GM10266 (cell line): Measurements from ENCODE around the gene ANKS1B.

Experiments
- DNase-seq: peaks from one replicate; pipeline ENCODE4 v3.0.0; 2012; ENCODE audit errors: extremely low spot score
- CTCF ChIP-seq: IDR thresholded peaks from 2 replicates; pipeline ENCODE4 v1.5.1; 2012; ENCODE audit warnings: mild to moderate bottlenecking, low read depth; ENCODE audit not compliant: control insufficient read depth, insufficient read depth; ENCODE audit errors: missing control alignments

The ANKS1B gene

GRCh38 chr12:99387661-99388060 lies 597.1 kb downstream of the ANKS1B start:
- DNase-seq, result no peak
- no peak for TF ChIP-seq CTCF

DNA sequence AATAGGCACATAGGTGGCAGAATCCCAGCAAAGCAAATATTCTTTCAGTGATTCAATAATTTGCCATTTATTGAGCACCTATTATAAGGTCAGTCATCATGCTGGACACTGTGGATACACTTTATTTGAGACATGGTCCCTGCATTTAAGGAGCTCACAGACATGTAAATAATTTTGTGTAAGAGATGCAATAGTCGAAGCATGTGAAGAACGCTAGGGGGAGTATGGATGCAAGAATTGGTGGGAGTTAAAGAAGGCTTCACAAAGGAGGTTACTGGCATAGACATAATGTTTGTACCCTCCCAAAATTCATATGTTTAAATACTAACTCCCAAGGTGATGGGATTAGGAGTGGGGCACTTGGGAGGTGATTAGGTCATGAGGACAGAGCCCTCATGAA lies 597.8 kb downstream of the ANKS1B start:
- DNase-seq, result no peak
- TF ChIP-seq CTCF, result peak; percentile 22

GRCh38 chr12:99383258-99383657 lies 601.5 kb downstream of the ANKS1B start:
- no peak for DNase-seq
- no peak for TF ChIP-seq CTCF

DNA sequence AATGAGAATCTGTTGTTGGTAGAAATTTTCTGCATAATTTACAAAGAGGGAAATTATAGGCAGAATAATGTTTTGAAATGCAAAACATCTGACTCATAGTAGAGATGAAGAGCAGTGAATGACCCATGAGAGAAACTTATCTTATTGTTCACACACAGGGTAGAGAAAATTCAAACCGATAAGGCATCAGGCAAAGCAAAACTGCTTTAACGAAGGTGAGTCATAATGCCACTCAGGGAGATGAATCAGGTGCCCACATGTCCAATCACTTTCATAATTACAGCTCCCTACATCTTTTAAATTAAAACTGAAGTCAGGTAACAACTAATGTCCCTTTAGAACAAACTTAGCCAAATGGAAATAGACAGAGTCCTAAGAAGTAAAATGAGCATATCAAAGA lies 602.7 kb downstream of the ANKS1B start:
- peak; percentile 7 for DNase-seq

DNA sequence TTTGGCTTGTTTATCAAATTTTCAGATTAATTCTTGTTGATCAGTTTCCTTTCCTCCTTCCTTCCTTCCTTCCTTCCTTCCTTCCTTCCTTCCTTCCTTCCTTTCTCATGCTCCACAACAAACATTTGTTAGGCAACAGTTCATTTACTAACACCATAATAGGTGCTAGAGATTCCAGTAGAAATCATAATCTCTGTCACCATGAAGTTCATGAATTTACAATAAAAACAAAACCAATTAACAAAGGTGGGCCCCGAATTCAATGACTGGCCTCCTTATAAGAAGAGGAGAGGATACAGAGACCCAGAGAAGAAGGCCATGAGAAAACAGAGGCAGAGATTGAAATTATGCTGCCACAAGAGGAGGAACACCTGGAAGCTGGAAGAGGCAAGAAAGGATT lies 604.0 kb downstream of the ANKS1B start:
- no peak for TF ChIP-seq CTCF
- no peak for DNase-seq

More for the DNA sequence above, 602.7 kb downstream of the ANKS1B start:
- TF ChIP-seq CTCF, result no peak

DNA sequence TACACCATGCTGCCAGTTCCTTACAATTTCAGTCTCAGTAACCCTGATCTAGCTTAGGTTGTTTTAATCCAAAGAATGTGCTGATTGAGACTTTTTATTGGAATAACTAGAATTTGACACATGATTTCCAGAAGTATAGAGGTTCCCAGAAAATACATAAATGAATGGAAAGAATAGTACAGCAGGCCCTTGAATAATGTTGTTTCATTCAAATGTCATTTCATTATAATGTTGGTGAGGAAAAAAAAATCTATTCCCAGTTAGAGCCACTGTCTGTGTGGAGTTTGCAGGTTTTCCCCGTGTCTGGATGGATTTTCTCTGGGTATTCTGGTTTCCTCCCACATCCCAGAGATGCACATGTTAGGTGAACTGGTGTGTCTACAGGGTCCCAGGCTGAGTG lies 610.7 kb downstream of the ANKS1B start:
- DNase-seq, result no peak
- TF ChIP-seq CTCF, result no peak

DNA sequence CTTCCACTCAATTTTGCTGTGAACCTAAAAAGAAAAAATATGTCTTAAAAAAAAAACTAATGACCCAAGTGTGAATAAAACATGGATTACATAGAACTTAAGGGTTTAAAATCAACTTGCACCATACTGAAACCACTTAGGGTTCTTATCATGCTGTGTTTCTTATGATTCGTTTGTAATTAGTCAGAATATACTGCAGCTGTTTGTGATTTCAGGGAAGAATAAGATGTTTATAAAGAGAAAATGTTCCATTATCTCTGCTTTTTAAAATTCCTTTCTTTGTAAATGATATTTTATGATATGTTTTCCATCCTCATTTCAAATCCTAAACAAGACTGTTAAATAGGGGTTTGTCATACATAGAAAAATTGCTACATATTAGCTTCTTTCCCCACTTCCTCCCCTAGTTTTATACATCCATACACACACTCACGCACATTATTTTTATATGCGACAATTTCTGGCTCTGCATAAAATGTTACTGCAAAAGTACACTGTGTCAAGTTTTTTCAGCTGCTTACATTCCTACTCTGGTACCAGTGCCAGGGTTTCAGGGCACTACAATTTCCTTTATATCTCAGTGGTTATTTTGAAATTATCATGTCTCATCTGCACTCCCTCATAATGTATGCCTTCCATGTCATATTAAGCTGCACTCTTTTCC lies 612.3 kb downstream of the ANKS1B start:
- TF ChIP-seq CTCF, result no peak
- DNase-seq, result no peak
